GM19238 (cell line): ENCODE measurements around the gene CCDC27.

Experiments
- DNase-seq: peaks from one replicate; pipeline ENCODE4 v3.0.0; 2011; ENCODE audit warnings: low spot score; ENCODE audit not compliant: insufficient read length

The CCDC27 gene

DNA sequence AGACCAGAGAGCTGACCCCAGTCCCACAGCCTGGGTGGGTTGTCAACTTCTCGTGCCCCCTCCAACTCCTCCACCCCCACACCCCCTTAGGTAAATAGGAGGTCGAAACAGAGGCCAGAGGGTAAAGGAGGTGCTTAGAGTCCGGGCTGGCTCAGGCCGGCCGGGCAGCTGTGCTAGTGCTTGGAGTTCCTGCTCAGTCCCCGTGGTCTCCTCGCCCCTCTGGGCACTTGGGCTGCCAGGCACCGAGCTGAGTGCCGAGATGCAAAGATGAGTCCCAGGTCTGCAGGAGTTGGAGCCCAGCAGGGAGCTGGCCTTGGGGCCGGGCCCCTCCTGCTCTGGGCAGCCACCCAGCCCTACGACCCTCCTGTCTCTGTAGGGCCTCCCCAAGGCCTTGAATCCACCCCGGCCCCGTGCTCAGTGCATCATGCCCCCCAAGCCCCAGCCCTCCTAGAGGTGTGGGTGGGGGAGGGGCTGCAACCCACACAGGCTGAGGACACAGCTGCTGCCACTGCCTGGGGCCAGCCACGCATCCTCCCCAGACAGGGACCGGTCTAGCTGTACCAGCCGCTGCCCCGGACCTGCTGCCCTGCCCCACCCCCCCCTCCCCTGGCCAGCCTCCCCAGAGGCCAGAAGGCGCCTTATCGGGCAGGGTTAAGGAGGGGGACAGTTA lies 22.2 kb downstream of the CCDC27 start:
- no peak for DNase-seq

- no peak for DNase-seq
Observed at GRCh38 chr1:3774946-3775489, 22.8 kb downstream of the CCDC27 start.

DNA sequence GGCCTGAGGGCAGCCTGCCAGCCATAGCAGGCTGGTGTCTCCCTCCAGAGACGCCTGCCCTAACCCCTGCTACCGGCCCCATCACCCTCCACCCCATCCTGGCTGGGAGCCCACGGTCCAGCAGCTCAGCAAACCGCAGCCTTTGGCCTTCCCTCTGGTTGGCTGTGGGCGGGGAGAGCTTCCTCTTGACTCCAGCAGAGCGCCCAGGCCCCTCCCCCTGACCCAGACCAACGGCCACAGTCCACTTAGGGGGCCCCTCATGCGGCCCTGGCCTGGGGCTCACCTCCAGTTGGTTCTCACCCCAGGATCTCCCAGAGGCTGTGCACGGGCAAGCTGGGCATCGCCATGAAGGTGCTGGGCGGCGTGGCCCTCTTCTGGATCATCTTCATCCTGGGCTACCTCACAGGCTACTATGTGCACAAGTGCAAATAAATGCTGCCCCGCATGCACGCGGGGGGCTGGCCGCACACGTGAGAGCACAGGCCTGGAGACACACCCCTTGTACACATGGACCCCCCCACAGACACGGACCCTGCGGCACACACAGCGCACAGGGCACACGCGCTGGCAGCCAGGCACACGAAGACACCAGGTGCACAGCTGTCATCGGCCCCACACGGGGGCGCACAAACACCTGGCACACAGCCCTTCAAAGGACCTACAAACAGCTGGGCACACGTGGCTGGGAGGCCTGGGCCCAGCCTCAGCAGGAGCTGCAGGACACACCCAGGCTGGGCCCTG lies 23.4 kb downstream of the CCDC27 start:
- DNase-seq: peak; percentile 62

DNA sequence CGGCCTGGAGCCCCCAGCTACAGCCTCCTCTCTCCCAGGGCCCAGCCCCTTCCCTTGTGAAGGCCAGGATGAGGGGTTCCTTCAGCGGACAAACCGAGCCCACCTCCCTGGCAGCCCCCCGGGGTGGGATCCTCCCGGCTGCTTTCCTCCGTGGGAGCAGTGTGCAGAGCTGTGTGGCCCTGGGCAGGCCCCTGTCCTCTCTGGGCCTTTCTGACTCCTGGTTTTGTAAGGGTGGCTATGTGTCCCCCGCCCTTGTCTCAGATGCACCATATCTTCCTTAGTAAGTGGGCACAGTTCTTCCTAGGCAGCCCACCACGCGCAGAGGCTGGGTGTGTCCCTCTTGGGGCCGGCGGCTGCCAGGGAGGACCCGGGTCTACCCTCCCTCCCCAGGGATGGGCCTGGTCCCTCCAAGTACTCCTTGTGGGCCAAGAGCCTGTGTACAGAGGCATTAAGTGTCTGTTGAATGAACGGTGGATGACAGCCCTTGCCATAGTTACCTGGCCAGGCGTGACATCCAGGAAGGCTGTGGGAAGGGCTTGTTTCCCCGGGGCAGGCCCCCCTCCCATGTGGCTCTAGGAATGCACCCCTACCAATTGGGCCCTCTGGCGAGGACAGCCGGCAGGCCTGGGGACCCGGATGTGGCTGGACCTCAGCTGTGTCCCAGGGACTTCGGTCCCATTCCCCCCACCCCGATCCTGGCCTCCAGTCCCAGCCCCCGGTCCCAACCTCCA lies 24.1 kb downstream of the CCDC27 start:
- no peak for DNase-seq

GRCh38 chr1:3777078-3777547 lies 24.9 kb downstream of the CCDC27 start:
- no peak for DNase-seq

DNA sequence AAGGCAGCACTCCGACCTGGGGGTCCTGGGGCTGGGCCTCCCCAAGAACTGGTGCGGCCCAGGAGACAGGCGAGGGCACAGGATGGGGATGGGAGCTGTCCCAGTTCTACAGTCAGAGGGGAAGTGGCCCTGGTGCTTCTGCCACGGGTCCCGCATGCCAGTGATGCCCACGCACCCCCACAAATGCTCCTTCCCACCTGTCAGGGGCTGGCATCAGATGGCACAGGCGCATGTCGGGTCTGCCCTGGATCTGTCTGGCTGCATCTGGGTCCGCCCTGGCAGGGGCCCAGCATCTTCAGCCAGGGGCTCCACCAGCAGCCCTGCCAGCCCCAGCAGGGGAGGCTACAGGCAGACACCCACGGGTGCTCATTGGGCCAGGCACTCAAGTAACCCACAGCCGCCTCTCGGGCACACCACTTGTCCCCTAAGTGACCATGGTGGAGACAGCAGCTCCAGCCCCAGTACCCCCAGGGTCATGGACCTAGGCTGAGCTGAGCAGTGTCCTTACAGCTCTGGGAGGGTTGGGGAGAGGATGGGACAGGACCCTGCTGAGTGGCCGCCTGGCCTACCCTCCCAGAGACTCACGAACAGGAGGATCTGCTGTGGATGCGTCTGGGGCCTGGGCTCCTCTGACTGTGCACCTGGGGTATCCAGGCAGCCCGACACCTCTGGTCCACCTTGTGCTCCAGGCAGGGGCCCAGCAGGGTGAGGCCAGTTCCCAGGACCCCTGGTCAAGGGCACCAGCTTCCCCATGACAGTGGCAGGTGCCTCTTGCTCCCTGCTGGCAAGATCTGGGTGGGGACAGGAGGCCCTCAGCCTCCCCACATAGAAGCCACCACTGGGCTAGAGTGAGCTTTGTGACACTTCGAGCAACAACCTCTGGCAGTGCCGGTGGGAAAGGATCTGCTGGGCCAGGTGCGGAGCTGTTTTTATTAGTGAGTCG lies 25.7 kb downstream of the CCDC27 start:
- DNase-seq: no peak

- no peak for DNase-seq
Observed at GRCh38 chr1:3778590-3779264, 26.5 kb downstream of the CCDC27 start.

- DNase-seq: no peak
Observed at GRCh38 chr1:3779265-3779911, 27.1 kb downstream of the CCDC27 start.

DNA sequence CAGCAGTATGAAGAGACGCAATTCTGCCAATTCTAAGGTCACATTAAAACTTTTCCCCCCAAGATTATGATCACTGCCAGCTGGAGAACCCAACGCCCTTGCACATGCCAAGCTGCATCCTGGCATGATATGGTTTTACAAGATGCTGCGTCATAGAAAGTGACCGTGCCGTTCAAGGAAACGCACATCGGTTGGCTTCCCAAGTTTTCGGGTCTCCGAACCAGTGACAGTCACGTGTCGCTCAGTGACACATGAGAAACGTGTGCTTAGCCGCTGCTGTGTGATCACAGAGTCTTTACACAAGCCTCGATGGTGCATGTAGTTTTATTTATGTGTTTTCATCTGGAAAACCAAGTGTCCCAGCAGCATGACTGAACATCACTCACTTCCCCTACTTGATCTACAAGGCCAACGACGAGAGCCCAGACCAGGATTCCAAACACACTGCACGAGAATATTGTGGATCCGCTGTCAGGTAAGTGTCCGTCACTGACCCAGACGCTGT lies 27.7 kb downstream of the CCDC27 start:
- DNase-seq: no peak

DNA sequence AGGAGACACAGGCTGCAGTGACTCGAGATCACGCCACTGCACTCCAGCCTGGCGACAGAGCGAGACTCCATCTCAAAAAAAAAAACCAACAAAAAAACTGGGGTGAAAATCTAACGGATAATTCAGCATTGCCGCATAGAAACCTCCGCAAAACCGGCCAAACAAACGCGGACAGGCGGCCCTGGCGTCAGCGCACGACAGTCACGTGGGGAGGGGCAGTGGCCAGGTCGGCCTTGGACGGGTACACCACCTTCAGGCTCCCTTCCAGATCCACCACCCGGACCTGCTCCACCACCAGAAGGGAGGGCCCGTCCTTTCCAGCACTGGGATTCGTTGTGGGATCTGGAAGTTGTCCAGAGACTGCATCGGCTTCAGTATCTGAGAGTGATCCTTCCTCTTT lies 28.7 kb downstream of the CCDC27 start:
- no peak for DNase-seq

- no peak for DNase-seq
Observed at GRCh38 chr1:3783651-3784474, 31.6 kb downstream of the CCDC27 start.

GRCh38 chr1:3785045-3785444 lies 32.8 kb downstream of the CCDC27 start:
- no peak for DNase-seq

- DNase-seq: no peak
Observed at GRCh38 chr1:3785456-3786157, 33.4 kb downstream of the CCDC27 start.

- no peak for DNase-seq
Observed at GRCh38 chr1:3786468-3787348, 34.5 kb downstream of the CCDC27 start.

DNA sequence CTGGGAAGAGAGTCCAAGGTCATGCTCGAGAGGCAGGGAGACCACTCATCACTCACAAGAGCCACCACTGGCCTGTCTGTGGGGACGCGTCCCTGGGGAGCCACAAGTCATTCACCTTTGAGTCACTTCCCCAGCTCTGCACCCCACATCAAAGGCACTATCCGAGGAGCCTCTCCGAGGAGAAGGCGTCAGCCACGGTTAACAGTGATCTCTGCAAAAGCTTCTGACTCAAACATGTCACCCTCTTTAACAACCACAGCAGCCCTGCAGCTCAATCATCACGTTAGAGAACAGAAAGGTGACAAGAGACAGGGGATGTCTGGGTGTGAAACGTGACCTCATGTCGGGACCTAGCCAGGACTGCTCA lies 35.1 kb downstream of the CCDC27 start:
- DNase-seq: no peak

- DNase-seq: no peak
Observed at GRCh38 chr1:3787745-3788605, 35.7 kb downstream of the CCDC27 start.
